SIG-M5 treated with dmso at 0.1 percent for 504 hours (cell line): Measurements from ENCODE around the gene RAB40AL.

Source experiments
- DNase-seq: peaks from one replicate; lab custom pipeline; 2025; ENCODE audit not compliant: unreplicated experiment; lab: John Stamatoyannopoulos, UW

RAB40AL gene

DNA sequence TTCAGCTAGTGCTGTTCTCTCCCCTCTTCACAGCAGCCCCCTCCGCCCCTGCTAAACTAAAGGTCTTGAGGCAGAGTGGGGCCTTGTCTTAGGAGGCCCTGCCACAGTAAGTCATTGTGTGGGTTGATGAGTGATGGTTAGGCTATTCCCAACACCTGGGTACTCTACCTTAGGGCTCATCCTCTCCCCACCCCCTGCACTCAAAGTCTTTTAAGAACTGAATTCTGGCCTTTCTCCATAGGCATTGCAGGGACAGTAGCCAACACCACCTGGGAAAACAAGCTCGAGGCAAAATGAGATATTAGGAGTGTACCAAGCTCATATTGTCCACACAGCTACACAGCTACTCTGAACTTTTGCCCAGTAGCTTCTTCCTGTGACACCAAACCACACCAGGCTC, 42.5 kb downstream of the RAB40AL start:
- no peak for DNase-seq

DNA sequence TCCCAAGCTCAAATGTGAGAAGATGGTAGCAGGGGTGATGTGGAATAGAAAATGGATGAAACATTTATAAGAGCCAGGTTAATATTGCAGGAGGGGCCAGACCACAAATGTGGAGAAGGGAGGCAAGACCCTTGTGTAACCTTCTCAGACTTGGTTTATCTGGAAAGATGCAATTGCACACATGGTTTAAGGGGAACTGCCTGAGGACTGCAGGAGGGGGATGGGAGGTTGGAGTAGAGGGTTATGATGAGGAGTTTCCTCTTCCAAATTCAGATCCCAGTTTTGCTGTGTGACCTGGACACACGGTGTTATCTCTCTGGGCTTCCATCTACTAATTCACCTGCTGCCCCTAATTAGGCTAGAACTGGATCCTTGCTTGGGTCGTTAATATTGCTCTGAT, 46.1 kb downstream of the RAB40AL start:
- DNase-seq: no peak

DNA sequence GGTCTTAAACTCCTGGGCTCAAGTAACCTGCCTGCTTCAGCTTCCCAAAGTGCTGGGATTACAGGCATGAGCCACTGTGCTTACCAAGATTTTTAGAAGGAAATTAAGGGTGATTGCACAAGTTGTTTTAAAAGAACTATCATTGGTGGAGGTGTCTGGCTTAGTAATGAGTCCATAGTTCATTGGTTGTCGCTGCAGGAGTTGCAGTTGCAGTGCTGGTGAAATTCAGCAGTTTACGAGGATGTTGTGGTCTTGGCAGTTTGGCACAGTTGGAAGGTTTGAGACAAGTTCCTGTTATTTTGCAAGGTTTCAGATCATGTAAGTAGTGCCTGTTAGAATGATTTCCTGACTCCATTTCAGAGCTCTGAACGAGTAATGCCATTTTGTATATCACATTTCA, 48.1 kb downstream of the RAB40AL start:
- DNase-seq: peak; percentile 98
